RWPE2 (cell line): Measurements from ENCODE around the gene DDX1.

Experiments
- ATAC-seq: fragments of 200-7000 bp; cut with Tn5 transposase; 3 replicates; pipeline ENCODE4 v1.9.1; 2021; ENCODE audit warnings: low read depth
- DNase-seq: peaks from one replicate; pipeline ENCODE4 v3.0.0-alpha.2; 2020; ENCODE audit warnings: low spot score
- H3K27ac ChIP-seq: fragments of 450-650 bp; 2 replicates; pipeline ENCODE4 v1.5.1; 2017; ENCODE audit warnings: mild to moderate bottlenecking; ENCODE audit not compliant: poor library complexity, severe bottlenecking
- H3K27me3 ChIP-seq: fragments of 250-450 bp; sonication (Bioruptor Pico); 2 replicates; pipeline ENCODE4 v1.5.1; 2021; ENCODE audit warnings: mild to moderate bottlenecking, moderate library complexity; ENCODE audit not compliant: insufficient read depth, poor library complexity, severe bottlenecking
- H3K36me3 ChIP-seq: fragments of 250-450 bp; sonication (Bioruptor Pico); 2 replicates; pipeline ENCODE4 v1.5.1; 2020; ENCODE audit warnings: low read depth, mild to moderate bottlenecking, moderate library complexity
- H3K4me1 ChIP-seq: fragments of 250-450 bp; sonication (Bioruptor Pico); 2 replicates; pipeline ENCODE4 v1.5.1; 2021; ENCODE audit warnings: mild to moderate bottlenecking, moderate library complexity; ENCODE audit not compliant: insufficient read depth, poor library complexity, severe bottlenecking
- H3K4me3 ChIP-seq: fragments of 250-450 bp; sonication (Bioruptor Pico); 2 replicates; pipeline ENCODE4 v1.5.1; 2021; ENCODE audit warnings: mild to moderate bottlenecking, moderate library complexity; ENCODE audit not compliant: severe bottlenecking
- H3K9me3 ChIP-seq: fragments of 250-450 bp; sonication (Bioruptor Pico); 2 replicates; pipeline ENCODE4 v1.5.1; 2021; ENCODE audit warnings: mild to moderate bottlenecking, moderate library complexity; ENCODE audit not compliant: severe bottlenecking
- CTCF ChIP-seq: fragments of 450-650 bp; IDR thresholded peaks from one replicate; pipeline ENCODE4 v1.5.1; 2017; ENCODE audit warnings: mild to moderate bottlenecking, moderate library complexity; ENCODE audit not compliant: poor library complexity, severe bottlenecking

The DDX1 gene

GRCh38 chr2:15647622-15648590 is 56.2 kb downstream of the DDX1 start:
- H3K9me3 ChIP-seq, result no peaks in the 10 kb centered on the region
- H3K27ac ChIP-seq, result no peak overlapping the region
- no peaks in the 10 kb centered on the region for H3K27me3 ChIP-seq
- H3K36me3 ChIP-seq, result no peaks in the 10 kb centered on the region
- H3K4me1 ChIP-seq, result no peaks in the 10 kb centered on the region
- TF ChIP-seq CTCF, result no peak
- ATAC-seq, result no peak
- no peak for DNase-seq
- H3K4me3 ChIP-seq, result no peak overlapping the region

GRCh38 chr2:15648593-15649525 is 57.2 kb downstream of the DDX1 start:
- DNase-seq (no peak), ATAC-seq (no peak)
- Histone ChIP-seq H3K4me3 (no peak overlapping the region), H3K9me3 (no peaks in the 10 kb centered on the region), H3K36me3 (no peaks in the 10 kb centered on the region), H3K27me3 (no peaks in the 10 kb centered on the region), H3K27ac (no peak overlapping the region), H3K4me1 (no peaks in the 10 kb centered on the region)
- TF ChIP-seq CTCF, result no peak

GRCh38 chr2:15649561-15650255 is 58.0 kb downstream of the DDX1 start:
- Histone ChIP-seq H3K27me3 (no peaks in the 10 kb centered on the region), H3K9me3 (no peaks in the 10 kb centered on the region), H3K27ac (no peak overlapping the region), H3K4me1 (no peaks in the 10 kb centered on the region), H3K4me3 (no peak overlapping the region), H3K36me3 (no peaks in the 10 kb centered on the region)
- DNase-seq (no peak), ATAC-seq (no peak)
- no peak for TF ChIP-seq CTCF

GRCh38 chr2:15650616-15651366 is 59.1 kb downstream of the DDX1 start:
- TF ChIP-seq CTCF, result no peak
- Histone ChIP-seq H3K27ac (no peak overlapping the region), H3K4me3 (no peak overlapping the region), H3K36me3 (no peaks in the 10 kb centered on the region), H3K27me3 (no peaks in the 10 kb centered on the region), H3K4me1 (no peaks in the 10 kb centered on the region), H3K9me3 (no peaks in the 10 kb centered on the region)
- no peak for DNase-seq
- ATAC-seq, result no peak
